ENCODE data around the gene FGD5. TPM values are rescaled to one million over a fixed set of nuclear protein-coding genes. Genes with fewer than 3 reads are reported as not detected.

The FGD5 gene
- total and polyA plus RNA-seq, 9 of the 15 experiments (the other 6 are each of a cell fraction or from before 2014, with no cell fraction given), result 0.18 TPM; not detected in 8

DNA sequence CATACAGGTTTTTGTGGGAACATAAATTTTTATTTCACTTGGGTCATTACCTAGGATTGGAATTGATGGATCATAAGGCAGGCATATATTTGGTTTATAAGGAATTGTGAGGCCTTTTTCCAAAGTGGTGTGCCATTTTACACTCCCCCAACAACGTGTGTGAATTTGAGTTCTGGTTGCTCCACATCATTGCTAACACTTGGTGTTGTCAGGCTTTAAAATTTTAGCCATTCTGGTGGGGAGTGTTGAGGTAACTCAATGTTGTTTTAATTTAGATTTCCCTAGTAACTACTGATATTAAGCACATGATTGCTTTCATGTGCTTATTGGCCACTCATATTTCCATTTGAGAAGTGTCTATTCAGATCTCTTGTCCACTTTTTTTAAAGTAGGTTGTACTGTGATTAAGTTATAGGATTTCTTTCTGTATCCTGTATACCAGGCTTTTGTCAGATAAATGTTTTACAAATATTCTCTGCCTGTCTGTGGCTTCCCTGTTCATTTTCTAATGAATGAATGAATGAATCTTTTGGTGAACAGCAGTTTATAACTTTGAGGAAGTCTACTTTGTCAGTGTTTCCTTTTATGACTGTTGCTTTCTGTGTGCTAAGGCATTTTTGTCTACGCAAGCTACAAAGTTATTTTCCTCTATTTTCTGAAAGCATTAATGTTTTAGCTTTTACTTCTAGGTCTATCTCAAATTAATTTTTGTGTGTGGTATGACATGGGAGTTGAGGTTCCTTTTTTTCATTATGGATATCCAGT, 110.7 kb downstream of the FGD5 start:
- no TSS peak for BruUV-seq (replicated peaks)
- ChIA-PET POLR2A (interaction anchor here (0.6 kb wide), 1 partner anchor 17 kb away, joined by 4 read pairs; no protein-coding TSS in a partner anchor), CTCF (ENCODE audit: low intra/inter-chr PET ratio) (interaction anchor here (0.7 kb wide), 1 partner anchor 62 kb away, joined by 3 read pairs; no protein-coding TSS in a partner anchor)
- Histone ChIP-seq H4K20me1 (replicated peaks; ENCODE audit: control insufficient read depth, insufficient read depth, low read length) (peaks cover 4% of the 10 kb centered on the region; the same call in 1 of the 2 replicates), H3K4me2 (ENCODE audit: insufficient read depth, low read length) (no peak overlapping the region), H3K4me3 (no peak overlapping the region), H3K9me3 (replicated peaks; ENCODE audit: control insufficient read depth, insufficient read depth, low read depth, low read length) (no peaks in the 10 kb centered on the region), H3K9me1 (ENCODE audit: control insufficient read depth, insufficient read depth, low read length) (no peaks in the 10 kb centered on the region), H3K27me3 (ENCODE audit: control insufficient read depth in 2 of 2, insufficient read depth in 2 of 2, low read length in 2 of 2) (peaks cover 1% of the 10 kb centered on the region in 2 experiments; a peak in 3 of 5 replicates), H2AFZ (ENCODE audit: low read depth, low read length) (no peak overlapping the region), H3K79me2 (ENCODE audit: control insufficient read depth, insufficient read depth, low read length) (no peaks in the 10 kb centered on the region), H3K27ac (ENCODE audit: extremely low read depth, low read depth, low read length) (no peak overlapping the region), H3K9ac (ENCODE audit: insufficient read depth in 1 of 2, low read depth in 2 of 2, low read length in 2 of 2) (no peak overlapping the region), H3K36me3 (ENCODE audit: control insufficient read depth, insufficient read depth, low read length) (no peaks in the 10 kb centered on the region), H3K4me1 (replicated peaks in 1 of 2; ENCODE audit: control insufficient read depth in 2 of 2, insufficient read depth in 2 of 2, low read length in 2 of 2) (peaks cover 0 to 2% of the 10 kb centered on the region in 2 experiments; a peak in 2 of 5 replicates)
- WGBS (ENCODE audit: insufficient coverage, low coverage, missing lambda C conversion rate), result 38% methylated on average over 2 of the region's 2 CpGs
- intact Hi-C loops (cut with micrococcal nuclease) (loop anchor here (5.0 to 10.0 kb wide), 5 partner anchors 123 to 628 kb away; partner anchors contain the start of gene CAPN7), in situ Hi-C loops (cut with MboI) (no loop called here)
- peak; percentile 90 for TF ChIP-seq RBM25 (IDR thresholded peaks at IDR 0.05; ENCODE audit: low read depth, low read length, severe bottlenecking)
- TF ChIP-seq, protein P1, sequence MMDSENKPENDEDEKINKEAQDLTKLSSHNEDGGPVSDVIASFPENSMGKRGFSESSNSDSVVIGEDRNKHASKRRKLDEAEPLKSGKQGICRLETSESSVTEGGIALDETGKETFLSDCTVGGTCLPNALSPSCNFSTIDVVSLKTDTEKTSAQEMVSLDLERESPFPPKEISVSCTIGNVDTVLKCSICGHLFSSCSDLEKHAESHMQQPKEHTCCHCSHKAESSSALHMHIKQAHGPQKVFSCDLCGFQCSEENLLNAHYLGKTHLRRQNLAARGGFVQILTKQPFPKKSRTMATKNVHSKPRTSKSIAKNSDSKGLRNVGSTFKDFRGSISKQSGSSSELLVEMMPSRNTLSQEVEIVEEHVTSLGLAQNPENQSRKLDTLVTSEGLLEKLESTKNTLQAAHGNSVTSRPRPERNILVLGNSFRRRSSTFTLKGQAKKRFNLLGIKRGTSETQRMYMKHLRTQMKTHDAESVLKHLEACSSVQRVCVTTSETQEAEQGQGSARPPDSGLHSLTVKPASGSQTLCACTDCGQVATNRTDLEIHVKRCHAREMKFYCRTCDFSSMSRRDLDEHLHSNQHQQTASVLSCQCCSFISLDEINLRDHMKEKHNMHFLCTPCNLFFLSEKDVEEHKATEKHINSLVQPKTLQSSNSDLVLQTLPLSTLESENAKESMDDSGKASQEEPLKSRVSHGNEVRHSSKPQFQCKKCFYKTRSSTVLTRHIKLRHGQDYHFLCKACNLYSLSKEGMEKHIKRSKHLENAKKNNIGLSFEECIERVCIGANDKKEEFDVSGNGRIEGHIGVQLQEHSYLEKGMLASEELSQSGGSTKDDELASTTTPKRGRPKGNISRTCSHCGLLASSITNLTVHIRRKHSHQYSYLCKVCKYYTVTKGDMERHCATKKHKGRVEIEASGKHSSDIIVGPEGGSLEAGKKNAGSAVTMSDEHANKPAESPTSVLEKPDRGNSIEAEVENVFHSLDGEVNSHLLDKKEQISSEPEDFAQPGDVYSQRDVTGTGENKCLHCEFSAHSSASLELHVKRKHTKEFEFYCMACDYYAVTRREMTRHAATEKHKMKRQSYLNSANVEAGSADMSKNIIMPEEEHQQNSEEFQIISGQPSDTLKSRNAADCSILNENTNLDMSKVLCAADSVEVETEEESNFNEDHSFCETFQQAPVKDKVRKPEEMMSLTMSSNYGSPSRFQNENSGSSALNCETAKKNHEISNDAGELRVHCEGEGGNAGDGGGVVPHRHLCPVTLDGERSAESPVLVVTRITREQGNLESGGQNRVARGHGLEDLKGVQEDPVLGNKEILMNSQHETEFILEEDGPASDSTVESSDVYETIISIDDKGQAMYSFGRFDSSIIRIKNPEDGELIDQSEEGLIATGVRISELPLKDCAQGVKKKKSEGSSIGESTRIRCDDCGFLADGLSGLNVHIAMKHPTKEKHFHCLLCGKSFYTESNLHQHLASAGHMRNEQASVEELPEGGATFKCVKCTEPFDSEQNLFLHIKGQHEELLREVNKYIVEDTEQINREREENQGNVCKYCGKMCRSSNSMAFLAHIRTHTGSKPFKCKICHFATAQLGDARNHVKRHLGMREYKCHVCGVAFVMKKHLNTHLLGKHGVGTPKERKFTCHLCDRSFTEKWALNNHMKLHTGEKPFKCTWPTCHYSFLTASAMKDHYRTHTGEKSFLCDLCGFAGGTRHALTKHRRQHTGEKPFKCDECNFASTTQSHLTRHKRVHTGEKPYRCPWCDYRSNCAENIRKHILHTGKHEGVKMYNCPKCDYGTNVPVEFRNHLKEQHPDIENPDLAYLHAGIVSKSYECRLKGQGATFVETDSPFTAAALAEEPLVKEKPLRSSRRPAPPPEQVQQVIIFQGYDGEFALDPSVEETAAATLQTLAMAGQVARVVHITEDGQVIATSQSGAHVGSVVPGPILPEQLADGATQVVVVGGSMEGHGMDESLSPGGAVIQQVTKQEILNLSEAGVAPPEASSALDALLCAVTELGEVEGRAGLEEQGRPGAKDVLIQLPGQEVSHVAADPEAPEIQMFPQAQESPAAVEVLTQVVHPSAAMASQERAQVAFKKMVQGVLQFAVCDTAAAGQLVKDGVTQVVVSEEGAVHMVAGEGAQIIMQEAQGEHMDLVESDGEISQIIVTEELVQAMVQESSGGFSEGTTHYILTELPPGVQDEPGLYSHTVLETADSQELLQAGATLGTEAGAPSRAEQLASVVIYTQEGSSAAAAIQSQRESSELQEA (IDR thresholded peaks at IDR 0.05; ENCODE audit: low read depth), result peak; percentile 53; the same call in 1 of the 2 replicates
- TF ChIP-seq ZNF165 (CRISPR knock-in tag; IDR thresholded peaks at IDR 0.05; ENCODE audit: borderline replicate concordance), result no peak
- TF ChIP-seq ZFP36 (IDR thresholded peaks at IDR 0.05; ENCODE audit: low read depth, low read length, partially characterized antibody), result peak; percentile 76
- TF ChIP-seq MED1 (CRISPR knock-in tag; IDR thresholded peaks at IDR 0.05; ENCODE audit: borderline replicate concordance), result no peak
- ATAC-seq (no peak), DNase-seq (ENCODE audit: extremely low read depth in 1 of 4, low spot score in 3 of 4) (no peak), FAIRE-seq (no peak)

Data from K562 (cell line).